GM12878 (cell line): ENCODE measurements around the gene MYO3A. TPM values are rescaled to one million over a fixed set of nuclear protein-coding genes. Genes with fewer than 3 reads are reported as not detected.

Source experiments
- ATAC-seq: fragments of 200-7000 bp; cut with Tn5 transposase; 3 replicates; pipeline ENCODE4 v1.9.1; 2020; ENCODE audit warnings: mild to moderate bottlenecking, moderate library complexity
- BruUV-seq: library from RNA; stranded (reverse); fragments of 400-500 nt; replicated peaks from 2 replicates; lab custom pipeline; 2021; lab: Mats Ljungman, UMichigan
- CTCF ChIA-PET: fragments of 300-600 bp; sonication (Branson Sonifier 250); formaldehyde crosslinking; extraction: SDS; loops from one replicate; lab custom pipeline; 2021; ENCODE audit warnings: inconsistent platforms; lab: Yijun Ruan, JAX
- POLR2A ChIA-PET: fragments of 350-600 bp; formaldehyde crosslinking; extraction: SDS; loops from one replicate; lab custom pipeline; 2021; ENCODE audit warnings: inconsistent platforms; lab: Charles Lee
- RAD21 ChIA-PET: fragments of 300-600 bp; sonication (Branson Sonifier 250); formaldehyde crosslinking; loops from one replicate; lab custom pipeline; 2023; ENCODE audit warnings: antibody characterized with exemption; ENCODE audit not compliant: unreplicated experiment; lab: Charles Lee
- SMC1A ChIA-PET: fragments of 300-600 bp; sonication (Branson Sonifier 250); formaldehyde crosslinking; loops from one replicate; lab custom pipeline; 2023; ENCODE audit not compliant: unreplicated experiment, uncharacterized antibody; lab: Charles Lee
- DNase-seq: peaks from one replicate; pipeline ENCODE4 v3.0.0-alpha.2; 2011; ENCODE audit warnings: low read depth, low spot score
- FAIRE-seq: peaks from 3 replicates; lab custom pipeline; 2011; peaks lifted over from hg19 to GRCh38; lab: Jason Lieb, UNC
- H2AFZ ChIP-seq: 2 replicates; pipeline ENCODE4 v1.6.0; 2011; ENCODE audit warnings: low read depth, low read length, control low read depth; ENCODE audit not compliant: control insufficient read depth
- H3K27ac ChIP-seq: 2 replicates; pipeline ENCODE4 v1.5.1; 2011; ENCODE audit warnings: control low read depth; ENCODE audit not compliant: control insufficient read depth, insufficient read depth
- H3K27me3 ChIP-seq, 2 experiments: replicated peaks in 1 of 2; 2 replicates each; pipeline versions ENCODE4 v1.6.0 to v1.6.1; 2011; ENCODE audit warnings: low read length in 1 of 2; ENCODE audit not compliant: control insufficient read depth in 2 of 2, insufficient read depth in 2 of 2
- H3K36me3 ChIP-seq, 2 experiments: 2 replicates each; pipeline ENCODE4 v1.5.1; 2011; ENCODE audit warnings: low read length in 1 of 2; ENCODE audit not compliant: control insufficient read depth in 2 of 2, insufficient read depth in 2 of 2
- H3K4me1 ChIP-seq: 2 replicates; pipeline ENCODE4 v1.6.1; 2011; ENCODE audit warnings: mild to moderate bottlenecking, low read length, moderate library complexity, mixed read lengths; ENCODE audit not compliant: control insufficient read depth, insufficient read depth
- H3K4me2 ChIP-seq: 2 replicates; pipeline ENCODE4 v1.6.0; 2011; ENCODE audit warnings: control low read depth; ENCODE audit not compliant: control insufficient read depth, insufficient read depth
- H3K4me3 ChIP-seq: fragments of 200-600 bp; sonication (generic); 2 replicates; pipeline ENCODE4 v1.5.1; 2016
- H3K79me2 ChIP-seq: 2 replicates; pipeline ENCODE4 v1.6.0; 2011; ENCODE audit warnings: low read length; ENCODE audit not compliant: control insufficient read depth, insufficient read depth
- H3K9ac ChIP-seq: 2 replicates; pipeline ENCODE4 v1.8.0; 2011; ENCODE audit warnings: low read length, control low read depth, mixed read lengths; ENCODE audit not compliant: control insufficient read depth, insufficient read depth
- H3K9me3 ChIP-seq: replicated peaks from 3 replicates; pipeline ENCODE4 v1.5.1; 2011; ENCODE audit warnings: mild to moderate bottlenecking, low read length; ENCODE audit not compliant: control insufficient read depth, insufficient read depth
- H4K20me1 ChIP-seq: 2 replicates; pipeline ENCODE4 v1.6.0; 2011; ENCODE audit not compliant: control insufficient read depth, insufficient read depth
- BMI1 ChIP-seq: fragments of 450-650 bp; IDR thresholded peaks from 2 replicates; pipeline ENCODE4 v1.6.1; 2016; ENCODE audit warnings: mild to moderate bottlenecking, moderate library complexity, borderline replicate concordance
- CEBPB ChIP-seq, 2 experiments: fragments of 150-350 bp in 1 of 2; IDR thresholded peaks; 2 replicates each; pipeline ENCODE4 v1.6.1; 2012 to 2014; ENCODE audit warnings: low read depth in 2 of 2, low read length in 2 of 2, borderline replicate concordance in 1 of 2, inconsistent platforms in 1 of 2
- CREM ChIP-seq: IDR thresholded peaks from 2 replicates; pipeline ENCODE4 v1.6.1; 2014; ENCODE audit warnings: antibody characterized with exemption, low read depth
- HDAC2 ChIP-seq: fragments of 200-600 bp; sonication (generic); IDR thresholded peaks from 2 replicates; pipeline ENCODE4 v1.6.1; 2017
- KAT2A ChIP-seq: conservative IDR thresholded peaks from 2 replicates; pipeline ENCODE4 v1.6.1; 2011; ENCODE audit warnings: low read depth, low read length; ENCODE audit not compliant: control insufficient read depth
- MTA3 ChIP-seq: IDR thresholded peaks from 2 replicates; pipeline ENCODE4 v1.6.1; 2012; ENCODE audit warnings: low read length, inconsistent platforms, borderline replicate concordance
- MYC ChIP-seq: IDR thresholded peaks from 2 replicates; pipeline ENCODE4 v1.6.1; 2011; ENCODE audit warnings: mild to moderate bottlenecking, low read length, moderate library complexity, inconsistent platforms; ENCODE audit not compliant: insufficient read depth, insufficient replicate concordance, insufficient read length, severe bottlenecking
- NBN ChIP-seq: fragments of 450-650 bp; IDR thresholded peaks from 2 replicates; pipeline ENCODE4 v1.6.1; 2016
- RAD21 ChIP-seq: IDR thresholded peaks from 2 replicates; pipeline ENCODE4 v1.6.1; 2011; ENCODE audit warnings: mild to moderate bottlenecking, low read depth, low read length, moderate library complexity; ENCODE audit not compliant: insufficient read depth
- RELA ChIP-seq: fragments of 450-650 bp; IDR thresholded peaks from 2 replicates; pipeline ENCODE4 v1.8.0; 2014; ENCODE audit warnings: borderline replicate concordance; ENCODE audit not compliant: partially characterized antibody
- in situ Hi-C: fragments of 300-500 bp; cut with MboI; formaldehyde crosslinking; loops from 9 replicates; pipeline ENCODE4 v1.14.3; 2018; ENCODE audit warnings: mixed read lengths
- intact Hi-C: fragments of 100-400 bp; cut with micrococcal nuclease; formaldehyde crosslinking; loops from one replicate; pipeline ENCODE4 v1.14.2; 2022; ENCODE audit not compliant: unreplicated experiment
- polyA plus RNA-seq, 11 experiments: library from polyadenylated mRNA; depleted of rRNA in 4 of 11; unstranded in 6 of 11; stranded (reverse) in 5 of 11; fragments of >200 nt; fragmentation: Nextera tagmentation in 4 of 11; fragmentation: Illumina TruSeq in 1 of 11; extraction: Ambion mirVana in 4 of 11; extraction: Trizol in 1 of 11; gene quantifications; 1 replicate in 1 of 11; 2 replicates in 10 of 11; pipeline versions ENCODE4 v1.2.1 to v1.2.3, GENCODE V29; 2011 to 2016; ENCODE audit warnings: inconsistent platforms in 2 of 11, missing spikeins in 2 of 11, low read depth in 1 of 11
- total RNA-seq, 4 experiments: library from RNA; depleted of rRNA in 3 of 4; stranded (reverse); fragments of >200 nt in 3 of 4; fragmentation: Illumina TruSeq in 1 of 4; extraction: Trizol in 1 of 4; gene quantifications; 2 replicates each; pipeline versions ENCODE4 v1.2.1 to v1.2.3, GENCODE V29; 2013 to 2021
- TF ChIP-seq, protein P1 (sequence below): IDR thresholded peaks from 2 replicates; pipeline ENCODE4 v1.6.1; 2012; ENCODE audit warnings: low read length, inconsistent platforms
- TF ChIP-seq, protein P2 (sequence below): fragments of 450-650 bp; formaldehyde crosslinking; IDR thresholded peaks from 2 replicates; pipeline ENCODE4 v1.4.0; 2020; ENCODE audit warnings: mild to moderate bottlenecking, moderate library complexity
- TF ChIP-seq, protein P3 (sequence below): IDR thresholded peaks from 2 replicates; pipeline ENCODE4 v1.6.1; 2012; ENCODE audit warnings: low read depth, low read length, improper control_type of control experiment
- TF ChIP-seq, protein P4 (sequence below): IDR thresholded peaks from 2 replicates; pipeline ENCODE4 v1.6.1; 2011; ENCODE audit warnings: low read depth, mild to moderate bottlenecking, low read length, moderate library complexity, borderline replicate concordance; ENCODE audit errors: extremely low read depth

MYO3A gene
- total and polyA plus RNA-seq, 10 of the 15 experiments (the other 5 are each of a cell fraction or from before 2014, with no cell fraction given): not detected

DNA sequence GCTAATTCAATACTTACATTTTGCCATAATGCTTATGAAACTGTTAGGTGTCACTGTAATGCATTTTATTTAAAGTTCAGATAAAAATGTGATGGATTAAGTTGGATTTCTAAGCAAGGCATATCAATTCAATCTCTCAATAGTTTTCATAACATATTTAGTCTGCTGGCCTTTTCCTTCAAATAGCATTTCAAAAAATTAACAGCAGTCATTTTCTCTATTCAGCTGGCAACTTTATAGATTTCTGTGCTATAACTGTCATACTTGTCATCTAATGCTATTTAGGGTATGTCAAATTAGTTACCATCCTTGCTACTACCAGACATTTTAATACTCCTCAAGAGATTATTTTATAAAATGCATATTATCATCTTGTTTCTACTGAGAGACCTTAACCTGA is 286.9 kb downstream of the MYO3A start:
- intact Hi-C loops (no loop called here), in situ Hi-C loops (no loop called here)
- Histone ChIP-seq H3K27ac (no peak overlapping the region), H3K9ac (no peak overlapping the region), H4K20me1 (no peaks in the 10 kb centered on the region), H3K4me3 (no peak overlapping the region), H3K9me3 (no peaks in the 10 kb centered on the region), H3K4me2 (no peak overlapping the region), H3K27me3 (peaks cover 7 to 22% of the 10 kb centered on the region in 2 experiments), H2AFZ (no peak overlapping the region), H3K36me3 (no peaks in the 10 kb centered on the region), H3K79me2 (no peaks in the 10 kb centered on the region), H3K4me1 (no peaks in the 10 kb centered on the region)
- POLR2A ChIA-PET: no interaction called here
- BruUV-seq: no TSS peak
- DNase-seq: no peak
- FAIRE-seq: no peak
- CTCF ChIA-PET: no interaction called here
- TF ChIP-seq, protein P1, sequence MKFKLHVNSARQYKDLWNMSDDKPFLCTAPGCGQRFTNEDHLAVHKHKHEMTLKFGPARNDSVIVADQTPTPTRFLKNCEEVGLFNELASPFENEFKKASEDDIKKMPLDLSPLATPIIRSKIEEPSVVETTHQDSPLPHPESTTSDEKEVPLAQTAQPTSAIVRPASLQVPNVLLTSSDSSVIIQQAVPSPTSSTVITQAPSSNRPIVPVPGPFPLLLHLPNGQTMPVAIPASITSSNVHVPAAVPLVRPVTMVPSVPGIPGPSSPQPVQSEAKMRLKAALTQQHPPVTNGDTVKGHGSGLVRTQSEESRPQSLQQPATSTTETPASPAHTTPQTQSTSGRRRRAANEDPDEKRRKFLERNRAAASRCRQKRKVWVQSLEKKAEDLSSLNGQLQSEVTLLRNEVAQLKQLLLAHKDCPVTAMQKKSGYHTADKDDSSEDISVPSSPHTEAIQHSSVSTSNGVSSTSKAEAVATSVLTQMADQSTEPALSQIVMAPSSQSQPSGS: no peak
- no peak for TF ChIP-seq KAT2A
- TF ChIP-seq, protein P2, sequence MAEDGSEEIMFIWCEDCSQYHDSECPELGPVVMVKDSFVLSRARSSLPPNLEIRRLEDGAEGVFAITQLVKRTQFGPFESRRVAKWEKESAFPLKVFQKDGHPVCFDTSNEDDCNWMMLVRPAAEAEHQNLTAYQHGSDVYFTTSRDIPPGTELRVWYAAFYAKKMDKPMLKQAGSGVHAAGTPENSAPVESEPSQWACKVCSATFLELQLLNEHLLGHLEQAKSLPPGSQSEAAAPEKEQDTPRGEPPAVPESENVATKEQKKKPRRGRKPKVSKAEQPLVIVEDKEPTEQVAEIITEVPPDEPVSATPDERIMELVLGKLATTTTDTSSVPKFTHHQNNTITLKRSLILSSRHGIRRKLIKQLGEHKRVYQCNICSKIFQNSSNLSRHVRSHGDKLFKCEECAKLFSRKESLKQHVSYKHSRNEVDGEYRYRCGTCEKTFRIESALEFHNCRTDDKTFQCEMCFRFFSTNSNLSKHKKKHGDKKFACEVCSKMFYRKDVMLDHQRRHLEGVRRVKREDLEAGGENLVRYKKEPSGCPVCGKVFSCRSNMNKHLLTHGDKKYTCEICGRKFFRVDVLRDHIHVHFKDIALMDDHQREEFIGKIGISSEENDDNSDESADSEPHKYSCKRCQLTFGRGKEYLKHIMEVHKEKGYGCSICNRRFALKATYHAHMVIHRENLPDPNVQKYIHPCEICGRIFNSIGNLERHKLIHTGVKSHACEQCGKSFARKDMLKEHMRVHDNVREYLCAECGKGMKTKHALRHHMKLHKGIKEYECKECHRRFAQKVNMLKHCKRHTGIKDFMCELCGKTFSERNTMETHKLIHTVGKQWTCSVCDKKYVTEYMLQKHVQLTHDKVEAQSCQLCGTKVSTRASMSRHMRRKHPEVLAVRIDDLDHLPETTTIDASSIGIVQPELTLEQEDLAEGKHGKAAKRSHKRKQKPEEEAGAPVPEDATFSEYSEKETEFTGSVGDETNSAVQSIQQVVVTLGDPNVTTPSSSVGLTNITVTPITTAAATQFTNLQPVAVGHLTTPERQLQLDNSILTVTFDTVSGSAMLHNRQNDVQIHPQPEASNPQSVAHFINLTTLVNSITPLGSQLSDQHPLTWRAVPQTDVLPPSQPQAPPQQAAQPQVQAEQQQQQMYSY (CRISPR knock-in tag): no peak
- TF ChIP-seq RELA: no peak
- TF ChIP-seq MTA3: no peak
- TF ChIP-seq HDAC2: no peak
- TF ChIP-seq NBN: no peak
- TF ChIP-seq MYC: no peak
- no peak for TF ChIP-seq RAD21
- TF ChIP-seq CEBPB (IDR thresholded peaks at IDR 0.05; ENCODE audit: borderline replicate concordance in 1 of 2, low read depth in 2 of 2, low read length in 2 of 2): no peak
- TF ChIP-seq CREM: no peak
- TF ChIP-seq, protein P3, sequence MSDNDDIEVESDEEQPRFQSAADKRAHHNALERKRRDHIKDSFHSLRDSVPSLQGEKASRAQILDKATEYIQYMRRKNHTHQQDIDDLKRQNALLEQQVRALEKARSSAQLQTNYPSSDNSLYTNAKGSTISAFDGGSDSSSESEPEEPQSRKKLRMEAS: no peak
- TF ChIP-seq BMI1: no peak
- TF ChIP-seq, protein P4, sequence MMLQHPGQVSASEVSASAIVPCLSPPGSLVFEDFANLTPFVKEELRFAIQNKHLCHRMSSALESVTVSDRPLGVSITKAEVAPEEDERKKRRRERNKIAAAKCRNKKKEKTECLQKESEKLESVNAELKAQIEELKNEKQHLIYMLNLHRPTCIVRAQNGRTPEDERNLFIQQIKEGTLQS: no peak
- RAD21 ChIA-PET: no interaction called here
- SMC1A ChIA-PET: no interaction called here
- ATAC-seq: no peak
